Hypothalamus (tissue), 51 donors: ENCODE data around the gene BATF.
A peak's percentile ranks its signal among the peaks of the same experiment; 100 is the strongest.

ENCODE experiments used
- DNase-seq, 51 donors: peaks; one replicate each; lab custom pipeline; 2025; lab: John Stamatoyannopoulos, UW

The BATF gene

DNA sequence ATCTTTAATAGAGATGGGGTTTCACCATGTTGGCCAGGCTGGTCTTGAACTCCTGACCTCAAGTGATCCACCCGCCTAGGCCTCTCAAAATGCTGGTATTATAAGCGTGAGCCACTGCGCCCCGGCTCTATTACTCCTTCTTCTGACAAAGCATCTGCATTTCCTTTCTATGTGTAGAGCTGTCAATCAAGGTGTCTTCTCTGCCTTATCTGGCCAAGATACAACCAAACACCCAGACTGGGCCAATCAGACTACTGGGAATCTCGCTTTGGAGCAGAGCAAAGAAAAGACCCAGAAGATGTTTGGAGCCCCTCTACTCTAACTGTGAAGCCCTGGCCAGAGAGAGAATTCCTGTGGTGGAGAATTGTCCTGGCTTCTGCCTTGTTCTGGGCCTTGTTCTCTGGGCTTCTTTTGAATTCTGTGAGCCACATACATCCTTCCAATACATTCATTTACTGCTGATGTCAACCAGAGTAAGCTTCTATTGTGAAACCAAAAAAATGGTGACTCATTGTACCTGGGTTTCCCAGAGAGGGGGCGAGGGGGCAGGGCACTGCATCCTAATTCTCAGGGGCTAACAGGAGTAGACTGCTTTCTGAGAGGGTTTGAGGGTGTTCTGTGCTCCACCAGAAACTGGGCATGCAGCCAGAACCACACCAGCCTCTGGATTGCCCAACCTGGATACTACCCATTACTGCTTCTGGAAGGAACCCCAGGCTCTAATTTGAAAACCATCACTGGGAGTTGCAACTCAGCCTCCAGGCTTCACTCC, 37.4 kb downstream of the BATF start:
- peak in 3 of 51 donors; percentile 7 to 14 (median 7) for DNase-seq

- peak in 32 of 51 donors; percentile 1 to 59 (median 22) for DNase-seq
These were observed 38.8 kb downstream of the BATF start for GRCh38 chr14:75561013-75561432.

GRCh38 chr14:75562089-75562488, 39.8 kb downstream of the BATF start:
- DNase-seq, result no peak

GRCh38 chr14:75562489-75562888, 40.2 kb downstream of the BATF start:
- no peak for DNase-seq

- no peak for DNase-seq
These were observed 41.7 kb downstream of the BATF start for GRCh38 chr14:75563931-75564330.

DNA sequence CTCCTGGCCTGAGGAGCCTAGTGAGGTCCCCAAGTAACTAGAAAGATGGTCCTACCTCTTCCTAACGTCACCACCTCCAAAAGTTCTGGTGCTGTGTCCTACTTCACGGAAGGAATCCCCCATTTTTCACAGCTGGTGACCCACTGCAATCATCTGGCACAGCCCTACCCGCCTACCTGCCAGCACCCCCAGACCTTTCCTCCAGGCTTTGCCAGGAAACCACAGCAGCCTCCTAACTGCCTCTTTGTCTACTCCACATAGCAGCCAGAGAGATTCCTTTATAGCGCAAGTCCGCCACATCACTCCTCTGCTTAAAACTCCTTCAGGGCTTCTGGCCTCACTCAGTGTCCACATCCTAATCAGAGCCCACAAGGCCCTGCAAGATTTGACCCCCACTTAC, 42.8 kb downstream of the BATF start:
- DNase-seq, result no peak

DNA sequence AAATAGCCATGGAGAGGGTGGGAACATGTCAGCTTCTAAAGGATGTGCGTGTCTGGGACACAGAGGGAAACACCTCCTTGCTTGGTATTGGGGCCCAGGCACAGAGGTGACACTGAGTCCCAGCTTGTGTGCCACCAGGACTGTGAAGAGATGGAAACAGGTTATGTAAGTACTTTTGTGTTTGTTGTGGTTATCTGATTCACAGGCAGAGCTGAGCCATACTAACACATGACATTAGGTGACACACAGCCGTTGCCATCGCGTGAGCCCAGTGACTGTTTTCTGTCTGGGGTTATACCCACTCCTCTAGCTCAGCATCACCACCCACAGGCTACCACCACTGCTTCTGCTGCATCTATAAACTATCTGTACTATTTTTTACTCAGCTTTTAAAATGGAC, 44.1 kb downstream of the BATF start:
- peak in 1 of 51 donors; percentile 21 for DNase-seq

GRCh38 chr14:75566752-75567151, 44.5 kb downstream of the BATF start:
- DNase-seq, result no peak

GRCh38 chr14:75568140-75568539, 45.9 kb downstream of the BATF start:
- no peak for DNase-seq

DNA sequence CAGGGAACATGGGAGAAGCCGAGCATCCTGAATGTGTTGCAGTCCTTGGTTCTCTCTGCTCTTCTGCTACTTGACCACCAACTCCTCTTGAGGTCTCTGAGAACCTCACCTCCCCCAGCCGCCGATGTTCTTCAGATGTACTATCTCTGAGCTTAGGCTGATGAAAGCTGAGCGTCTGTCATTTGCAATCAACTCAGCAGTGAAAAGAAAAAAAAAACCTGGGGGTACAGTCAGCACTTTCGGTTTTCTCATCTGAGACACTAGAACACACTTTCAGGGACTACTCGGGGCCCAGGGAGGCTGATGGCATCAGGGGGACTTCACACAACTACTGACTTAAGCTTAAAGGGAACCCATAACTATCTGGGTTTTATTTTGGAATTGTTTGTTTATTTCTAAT, 46.5 kb downstream of the BATF start:
- no peak for DNase-seq

DNA sequence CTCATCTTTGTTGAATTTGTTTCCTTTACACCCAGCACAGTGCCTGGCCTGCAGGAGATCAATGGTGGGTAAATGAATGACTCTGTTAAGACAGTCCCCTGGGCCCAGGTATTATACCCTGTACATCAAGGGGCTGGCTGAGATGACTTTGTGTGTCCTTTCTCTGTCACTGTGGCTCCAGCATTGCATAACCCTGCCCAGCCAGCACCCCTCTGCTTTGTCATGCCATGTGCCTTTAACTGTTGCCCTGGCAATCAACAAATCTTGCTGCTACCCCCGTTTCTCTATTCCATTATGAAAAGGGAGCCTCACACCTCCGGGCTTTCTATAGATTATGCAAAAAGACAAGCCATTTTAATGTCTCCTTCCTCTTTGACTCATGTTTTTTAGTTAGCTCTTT, 48.5 kb downstream of the BATF start:
- DNase-seq, result no peak

DNA sequence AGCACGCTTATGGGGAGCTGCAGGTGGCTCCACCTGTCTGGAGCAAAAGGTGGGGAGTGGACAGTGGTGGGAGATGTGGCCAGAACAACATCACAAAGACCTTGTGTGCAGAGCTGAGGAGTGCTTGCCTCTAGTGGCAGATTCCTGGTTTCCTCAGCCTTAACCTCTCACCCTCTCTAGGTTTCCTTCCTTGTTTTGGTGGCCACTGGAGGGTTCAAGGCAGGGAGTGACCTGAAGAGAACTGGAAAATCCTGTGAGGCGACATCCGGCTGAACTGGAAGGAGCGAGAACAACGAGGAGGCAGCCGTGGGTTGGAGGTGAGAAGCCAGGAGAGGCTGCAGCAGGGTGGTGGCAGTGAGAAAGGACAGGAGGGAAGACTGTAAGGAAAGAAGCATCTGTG, 49.8 kb downstream of the BATF start:
- no peak for DNase-seq

DNA sequence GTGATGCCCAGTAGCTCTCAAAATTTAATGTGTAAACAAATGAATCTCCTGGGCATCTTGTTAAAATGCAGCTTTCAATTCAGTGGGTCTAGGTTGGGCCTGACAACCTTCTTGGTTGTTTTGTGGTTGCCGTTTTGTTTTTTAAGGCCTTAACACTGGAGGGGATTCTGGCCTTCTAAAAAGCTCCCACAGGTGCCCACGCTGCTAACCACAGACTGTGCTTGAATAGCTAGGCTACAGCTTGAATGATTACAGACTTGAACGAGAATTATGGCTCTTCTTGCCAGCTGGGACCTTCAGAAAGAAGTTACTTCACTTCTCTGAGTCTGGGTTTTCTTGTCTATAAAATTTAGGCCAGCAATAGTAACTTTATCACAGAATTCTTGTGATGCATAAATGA, 54.8 kb downstream of the BATF start:
- DNase-seq, result no peak

- peak; percentile 18 to 87 (median 59) for DNase-seq
These were observed 55.4 kb downstream of the BATF start for GRCh38 chr14:75577729-75578101.

DNA sequence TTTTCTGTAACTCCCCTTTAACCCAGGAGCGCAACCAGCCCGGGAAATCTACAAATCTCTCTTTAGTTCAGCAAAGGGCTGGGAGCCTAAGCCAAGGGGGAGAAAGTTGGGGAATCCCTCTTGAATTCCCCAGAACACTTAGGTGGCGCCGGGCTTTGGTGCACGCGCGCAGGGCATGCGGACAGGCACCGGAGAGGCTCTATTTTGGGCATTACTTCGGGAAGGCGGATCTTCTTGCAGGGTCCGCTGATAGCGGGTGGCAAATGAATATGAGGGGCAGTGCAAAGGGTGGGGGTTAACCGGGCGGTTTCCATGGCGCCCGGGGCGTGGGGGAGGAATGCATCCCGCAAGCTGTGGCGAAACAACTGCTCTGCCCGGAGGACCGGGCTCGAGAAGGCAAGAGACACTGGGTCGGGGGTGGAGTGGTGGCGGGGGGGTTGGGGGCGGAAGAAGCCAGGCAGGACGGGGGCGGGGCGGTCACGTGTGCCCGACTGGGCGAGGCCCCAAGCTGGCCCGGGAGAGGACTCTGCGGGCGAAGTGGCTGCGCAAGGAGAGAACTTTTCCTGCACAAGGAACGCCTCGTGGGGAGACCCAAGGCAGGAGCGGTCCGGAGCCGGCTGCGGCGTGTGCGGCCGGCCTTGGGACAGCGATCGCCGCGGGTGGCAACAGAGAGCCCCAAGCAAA, 56.0 kb downstream of the BATF start, which contains the start of gene FLVCR2:
Gene FLVCR2, plus strand, starts transcription at position 519 of the 684 bp plus-strand sequence. CDS start 353 bp downstream, outside the sequence.
- peak in 50 of 51 donors; percentile 12 to 83 (median 60) for DNase-seq

GRCh38 chr14:75578786-75579337, 56.6 kb downstream of the BATF start:
- peak in 5 of 51 donors; percentile 7 to 49 (median 24) for DNase-seq

DNA sequence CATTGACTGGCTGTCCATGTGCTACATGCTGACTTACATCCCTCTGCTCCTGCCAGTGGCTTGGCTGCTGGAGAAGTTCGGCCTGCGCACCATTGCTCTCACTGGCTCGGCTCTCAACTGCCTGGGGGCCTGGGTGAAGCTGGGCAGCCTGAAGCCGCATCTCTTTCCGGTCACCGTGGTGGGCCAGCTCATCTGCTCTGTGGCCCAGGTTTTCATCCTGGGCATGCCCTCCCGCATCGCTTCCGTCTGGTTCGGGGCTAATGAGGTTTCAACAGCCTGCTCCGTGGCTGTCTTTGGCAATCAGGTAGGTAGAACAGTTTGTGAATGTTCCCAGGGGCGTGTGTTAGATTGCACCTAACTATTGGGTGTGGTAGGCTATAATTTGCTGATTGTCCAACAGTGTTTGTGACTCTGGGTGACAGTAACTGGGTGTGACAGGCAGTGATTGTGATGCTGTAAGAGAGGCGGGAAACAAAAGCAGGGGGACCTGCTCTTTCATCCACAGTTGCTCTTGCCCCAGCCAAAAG, 57.1 kb downstream of the BATF start:
- no peak for DNase-seq

GRCh38 chr14:75579882-75580281, 57.6 kb downstream of the BATF start:
- DNase-seq, result no peak

DNA sequence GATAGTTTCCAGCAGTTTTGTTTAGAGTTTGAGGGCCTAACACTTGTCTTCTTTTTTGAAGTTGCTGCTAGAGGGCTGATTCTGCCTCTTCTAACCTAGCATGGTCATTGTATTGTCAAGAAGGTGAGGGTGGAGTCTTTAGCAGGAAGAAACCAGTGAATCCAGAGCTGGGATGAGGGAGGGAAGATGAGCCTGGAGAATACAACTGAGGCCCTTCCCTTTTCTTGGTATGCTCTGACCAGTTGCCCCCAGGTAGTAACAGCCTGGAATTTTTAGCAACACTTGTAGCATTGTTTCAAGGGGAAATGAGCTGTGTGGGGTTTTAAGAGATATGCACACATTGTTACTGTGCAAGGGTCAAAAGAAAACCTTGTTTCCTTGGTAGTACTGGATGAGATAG, 65.1 kb downstream of the BATF start:
- no peak for DNase-seq

DNA sequence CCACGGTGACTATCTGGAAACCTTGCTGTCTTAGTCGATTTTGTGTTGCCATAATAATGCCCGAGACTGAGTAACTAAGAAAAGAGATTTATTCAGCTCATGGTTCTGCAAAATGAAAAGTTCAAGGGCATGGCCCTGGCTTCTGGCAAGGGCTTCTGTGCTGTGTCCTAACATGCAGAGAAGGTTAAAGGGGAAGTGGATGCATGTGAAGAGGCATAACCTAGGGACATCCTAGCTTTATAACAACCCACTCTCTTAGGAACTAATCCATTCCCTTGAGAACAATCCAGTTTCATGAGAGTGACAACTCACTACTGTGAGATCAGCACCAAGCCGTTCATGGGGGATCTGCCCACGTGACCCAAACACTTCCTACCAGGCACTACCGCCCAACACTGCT, 67.7 kb downstream of the BATF start:
- DNase-seq, result no peak

DNA sequence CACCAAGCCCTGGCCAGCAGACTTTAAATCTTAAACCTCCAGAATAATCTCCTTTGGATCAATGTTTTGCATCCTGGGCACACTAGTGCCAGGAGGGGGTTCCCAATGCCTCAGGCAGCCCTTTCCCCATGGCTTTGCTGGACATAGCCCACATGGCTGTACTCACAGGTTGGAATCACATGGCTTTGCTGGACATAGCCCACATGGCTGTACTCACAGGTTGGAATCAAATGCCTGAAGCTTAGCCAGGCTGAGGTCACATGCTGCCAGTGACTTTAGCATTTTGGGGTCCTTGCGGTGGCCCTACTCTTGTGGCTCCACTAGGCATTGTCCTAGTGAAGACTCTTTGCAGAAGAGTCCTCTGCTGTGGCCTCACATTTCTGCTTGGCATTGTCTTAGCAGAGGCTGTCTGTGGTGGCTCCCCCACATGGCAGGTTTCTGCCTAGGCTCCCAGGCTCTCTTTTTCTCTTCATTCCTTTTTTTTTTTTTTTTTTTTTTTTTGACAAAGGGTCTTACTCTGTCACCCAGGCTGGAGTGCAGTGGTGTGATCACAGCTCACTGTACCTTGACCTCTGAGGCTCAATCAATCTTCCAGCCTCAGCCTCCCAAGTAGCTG, 69.2 kb downstream of the BATF start:
- no peak for DNase-seq
